ENCODE measurements around the gene AMPD3. TPM values are rescaled to one million over a fixed set of nuclear protein-coding genes. Genes with fewer than 3 reads are reported as not detected.

AMPD3 gene
- total and polyA plus RNA-seq, 9 donors = 2.0 to 9.3 (median 6.8) TPM

DNA sequence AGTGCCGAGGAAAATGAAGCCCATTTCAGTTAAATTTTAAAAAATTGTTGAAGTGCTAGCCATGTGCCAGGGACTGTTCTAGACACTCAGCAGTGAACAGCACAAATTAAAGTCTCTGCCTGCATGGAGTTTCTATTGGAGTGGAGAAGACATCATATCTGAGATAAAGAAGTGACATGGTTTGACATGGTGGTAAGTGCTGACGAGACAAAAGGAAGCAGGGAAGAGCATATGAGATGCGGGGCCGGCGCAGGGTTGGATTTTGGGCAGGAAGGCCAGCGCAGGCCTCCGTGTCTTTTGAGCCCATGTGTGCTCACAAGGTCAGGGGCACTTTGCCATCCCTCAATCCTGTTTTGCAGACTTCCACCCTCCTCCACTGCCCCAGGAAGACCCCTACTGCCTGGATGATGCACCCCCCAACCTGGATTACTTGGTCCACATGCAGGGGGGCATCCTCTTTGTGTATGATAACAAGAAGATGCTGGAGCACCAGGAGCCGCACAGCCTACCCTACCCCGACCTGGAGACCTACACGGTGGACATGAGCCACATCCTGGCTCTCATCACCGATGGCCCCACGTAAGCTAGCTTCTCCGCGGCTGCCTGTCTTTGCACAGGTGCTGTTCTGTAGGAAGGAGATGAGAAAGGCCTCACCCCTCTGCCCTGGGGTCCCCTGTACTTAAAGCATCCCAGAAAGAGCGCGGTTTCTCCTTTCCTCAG lies 29.6 kb downstream of the AMPD3 start:
- intact Hi-C loops (cut with DNase I) = no loop called here

DNA sequence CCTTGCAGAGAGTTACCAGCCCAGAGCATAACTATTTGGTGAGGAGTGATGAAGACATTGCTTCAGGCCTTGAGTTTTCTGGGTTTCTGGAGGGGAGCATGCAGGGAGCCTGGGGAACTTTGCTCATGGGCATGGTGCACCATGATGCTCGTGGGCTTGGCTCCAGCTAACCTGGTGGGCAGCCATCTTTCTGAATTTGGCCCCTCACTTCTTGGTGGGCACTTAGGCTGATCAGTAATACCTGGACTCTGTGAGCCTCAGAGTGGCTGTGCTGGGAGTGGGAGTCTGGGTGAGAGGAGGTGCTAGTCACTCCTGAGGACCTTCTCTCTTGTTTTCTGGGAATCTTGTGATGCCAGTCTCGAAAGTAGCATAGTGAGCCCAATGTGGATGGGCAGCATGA lies 30.6 kb downstream of the AMPD3 start:
- no peak for TF ChIP-seq EP300 (IDR thresholded peaks at IDR 0.05)
- TF ChIP-seq, protein P1, sequence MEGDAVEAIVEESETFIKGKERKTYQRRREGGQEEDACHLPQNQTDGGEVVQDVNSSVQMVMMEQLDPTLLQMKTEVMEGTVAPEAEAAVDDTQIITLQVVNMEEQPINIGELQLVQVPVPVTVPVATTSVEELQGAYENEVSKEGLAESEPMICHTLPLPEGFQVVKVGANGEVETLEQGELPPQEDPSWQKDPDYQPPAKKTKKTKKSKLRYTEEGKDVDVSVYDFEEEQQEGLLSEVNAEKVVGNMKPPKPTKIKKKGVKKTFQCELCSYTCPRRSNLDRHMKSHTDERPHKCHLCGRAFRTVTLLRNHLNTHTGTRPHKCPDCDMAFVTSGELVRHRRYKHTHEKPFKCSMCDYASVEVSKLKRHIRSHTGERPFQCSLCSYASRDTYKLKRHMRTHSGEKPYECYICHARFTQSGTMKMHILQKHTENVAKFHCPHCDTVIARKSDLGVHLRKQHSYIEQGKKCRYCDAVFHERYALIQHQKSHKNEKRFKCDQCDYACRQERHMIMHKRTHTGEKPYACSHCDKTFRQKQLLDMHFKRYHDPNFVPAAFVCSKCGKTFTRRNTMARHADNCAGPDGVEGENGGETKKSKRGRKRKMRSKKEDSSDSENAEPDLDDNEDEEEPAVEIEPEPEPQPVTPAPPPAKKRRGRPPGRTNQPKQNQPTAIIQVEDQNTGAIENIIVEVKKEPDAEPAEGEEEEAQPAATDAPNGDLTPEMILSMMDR (IDR thresholded peaks at IDR 0.05) = no peak

More for the DNA sequence above, 29.6 kb downstream of the AMPD3 start:
- H3K4me1 ChIP-seq (ENCODE audit: insufficient read depth) = no peaks in the 10 kb centered on the region
- DNase-seq = no peak
- TF ChIP-seq, protein P1 (IDR thresholded peaks at IDR 0.05) = no peak
- no peak for TF ChIP-seq POLR2A (IDR thresholded peaks at IDR 0.05)
- no peak for TF ChIP-seq EP300 (IDR thresholded peaks at IDR 0.05)
- H3K4me3 ChIP-seq = no peak overlapping the region
- H3K27ac ChIP-seq = no peak overlapping the region
- no peaks in the 10 kb centered on the region for H3K9me3 ChIP-seq
- WGBS, 3 donors = 90 to 93% (median 90%) methylated on average over 16 of the region's 16 CpGs
- no peaks in the 10 kb centered on the region for H3K27me3 ChIP-seq
- no peaks in the 10 kb centered on the region for H3K36me3 ChIP-seq

DNA sequence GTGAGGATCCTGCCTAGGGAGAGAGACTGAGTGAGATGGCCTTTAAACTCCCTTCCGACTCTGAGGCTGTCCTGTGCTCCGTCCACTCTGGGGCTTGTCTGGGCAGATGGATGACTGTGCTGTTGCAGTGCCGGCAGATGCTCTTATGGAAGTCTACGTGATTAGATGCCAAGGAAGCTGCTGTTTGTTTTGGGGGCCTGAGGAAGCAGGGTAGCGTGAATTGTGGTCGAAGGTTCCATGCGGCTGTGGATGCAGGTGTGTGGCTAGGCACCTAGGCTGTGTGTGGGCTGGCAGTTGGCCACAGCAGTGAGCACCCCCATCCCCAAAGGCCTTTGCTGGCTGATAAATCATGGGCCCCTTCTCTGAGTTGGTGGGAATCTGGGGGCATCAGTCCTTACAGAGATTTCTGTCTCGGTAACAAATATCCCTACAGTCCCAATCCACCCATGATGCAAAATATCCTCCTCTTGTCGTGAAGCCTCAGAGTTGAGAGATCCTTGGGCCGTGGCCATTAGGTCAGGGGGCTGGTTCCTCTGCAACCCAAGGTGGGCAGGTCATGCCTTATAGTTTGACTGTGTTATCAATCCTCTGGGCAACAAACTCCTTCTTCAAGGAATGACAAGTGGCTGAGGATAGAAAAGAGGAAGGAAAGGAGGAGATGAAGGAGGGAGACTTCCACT lies 31.2 kb downstream of the AMPD3 start:
- H3K4me1 ChIP-seq (ENCODE audit: insufficient read depth) = peaks cover 7% of the 10 kb centered on the region
- WGBS, 3 donors = 94 to 96% (median 95%) methylated on average over 10 of the region's 10 CpGs
- H3K27me3 ChIP-seq = no peaks in the 10 kb centered on the region
- no peak overlapping the region for H3K4me3 ChIP-seq
- H3K9me3 ChIP-seq = no peaks in the 10 kb centered on the region
- DNase-seq = no peak
- intact Hi-C loops (cut with DNase I) = no loop called here
- H3K27ac ChIP-seq = no peak overlapping the region
- TF ChIP-seq POLR2A (IDR thresholded peaks at IDR 0.05) = no peak
- TF ChIP-seq EP300 (IDR thresholded peaks at IDR 0.05) = no peak
- no peaks in the 10 kb centered on the region for H3K36me3 ChIP-seq

More for the DNA sequence above, 30.6 kb downstream of the AMPD3 start:
- no peak for DNase-seq
- Histone ChIP-seq H3K36me3 (no peaks in the 10 kb centered on the region), H3K4me1 (ENCODE audit: insufficient read depth) (peaks cover 3% of the 10 kb centered on the region), H3K9me3 (no peaks in the 10 kb centered on the region), H3K4me3 (no peak overlapping the region), H3K27me3 (no peaks in the 10 kb centered on the region), H3K27ac (no peak overlapping the region)
- WGBS, 3 donors = 49 to 50% (median 50%) methylated on average over 2 of the region's 2 CpGs
- intact Hi-C loops (cut with DNase I) = no loop called here

DNA sequence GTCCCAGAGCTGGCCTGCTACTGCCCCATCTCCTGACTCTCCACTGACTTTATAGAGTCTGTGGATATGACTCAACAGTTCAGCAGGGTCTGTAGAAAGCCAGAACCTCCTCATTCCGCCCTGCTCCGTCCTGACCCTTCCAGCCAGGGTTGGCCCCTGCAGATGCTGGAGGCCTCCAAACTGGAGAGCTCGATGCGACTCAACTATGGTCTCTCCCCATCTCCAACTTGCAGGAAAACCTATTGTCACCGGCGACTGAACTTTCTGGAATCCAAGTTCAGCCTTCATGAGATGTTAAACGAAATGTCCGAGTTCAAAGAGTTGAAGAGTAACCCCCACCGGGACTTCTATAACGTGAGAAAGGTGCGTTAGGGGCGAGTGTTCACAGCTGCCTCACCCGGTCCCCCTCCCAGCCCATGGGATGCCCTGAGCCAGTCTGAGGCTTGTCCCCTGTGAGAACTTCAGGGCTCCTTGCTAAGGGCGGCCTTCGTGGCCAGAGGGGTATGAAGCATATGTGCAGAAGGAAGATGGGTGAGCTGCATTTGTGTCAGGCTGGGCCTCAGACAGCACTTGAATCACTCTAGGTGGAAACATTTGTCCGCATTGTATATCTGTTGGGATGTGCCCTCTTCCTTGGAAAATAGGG lies 32.1 kb downstream of the AMPD3 start:
- Histone ChIP-seq H3K36me3 (no peaks in the 10 kb centered on the region), H3K9me3 (no peaks in the 10 kb centered on the region), H3K4me1 (ENCODE audit: insufficient read depth) (peaks cover 9% of the 10 kb centered on the region), H3K4me3 (no peak overlapping the region), H3K27me3 (no peaks in the 10 kb centered on the region), H3K27ac (no peak overlapping the region)
- intact Hi-C loops (cut with DNase I) = no loop called here
- DNase-seq = no peak
- TF ChIP-seq POLR2A (IDR thresholded peaks at IDR 0.05) (no peak), EP300 (IDR thresholded peaks at IDR 0.05) (no peak)
- TF ChIP-seq, protein P1 (IDR thresholded peaks at IDR 0.05) = no peak
- 95% methylated on average over 16 of the region's 16 CpGs for WGBS, 3 donors

All from ovary (tissue), 9 donors.